ENCODE measurements around the gene ERP29.
"Not testable (repeated sequence)": the region's sequence is repeated elsewhere in the genome, so short reads cannot be mapped to it uniquely, and the experiment has no call there.

ERP29 gene

DNA sequence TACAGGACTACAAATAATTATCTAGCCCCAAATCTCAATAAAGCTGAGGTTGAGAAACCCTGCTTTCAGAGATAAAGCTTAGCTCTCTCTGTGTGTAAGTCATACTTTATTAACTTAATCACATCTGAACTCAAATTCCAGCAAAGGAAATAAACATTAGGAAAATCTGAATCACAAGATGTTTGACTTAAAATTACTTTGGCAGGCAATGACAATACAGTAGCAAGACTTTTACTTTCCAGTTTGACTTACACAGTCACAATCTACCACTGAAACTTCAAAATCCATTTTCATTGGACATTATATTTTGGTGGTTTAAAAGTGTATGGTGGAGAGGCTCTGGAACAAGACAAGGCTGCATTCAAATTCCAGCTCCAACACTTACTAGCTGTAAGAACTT lies 11.7 kb upstream of the ERP29 start:
- no peak for DNase-seq (ENCODE audit: low read depth in 2 of 2, low spot score in 1 of 2)

DNA sequence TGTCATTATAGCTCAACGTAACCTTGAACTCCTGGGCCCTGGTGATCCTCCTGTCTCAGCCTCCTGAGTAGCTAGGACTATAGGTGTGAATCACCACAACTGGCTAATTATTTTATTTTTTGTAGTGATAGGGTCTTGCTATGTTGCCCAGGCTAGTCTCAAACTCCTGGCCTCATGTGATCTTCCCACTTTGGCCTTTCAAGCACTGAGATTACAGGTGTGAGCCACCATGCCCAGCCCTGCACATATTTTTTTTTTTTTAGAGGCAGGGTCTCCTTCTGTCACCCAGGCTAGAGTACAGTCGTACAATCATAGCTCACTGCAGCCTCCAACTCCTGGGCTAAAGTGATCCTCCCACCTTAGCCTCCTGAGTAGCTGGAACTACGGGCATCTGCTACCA lies 9.2 kb upstream of the ERP29 start:
- DNase-seq (ENCODE audit: low read depth in 2 of 2, low spot score in 1 of 2) = no peak

DNA sequence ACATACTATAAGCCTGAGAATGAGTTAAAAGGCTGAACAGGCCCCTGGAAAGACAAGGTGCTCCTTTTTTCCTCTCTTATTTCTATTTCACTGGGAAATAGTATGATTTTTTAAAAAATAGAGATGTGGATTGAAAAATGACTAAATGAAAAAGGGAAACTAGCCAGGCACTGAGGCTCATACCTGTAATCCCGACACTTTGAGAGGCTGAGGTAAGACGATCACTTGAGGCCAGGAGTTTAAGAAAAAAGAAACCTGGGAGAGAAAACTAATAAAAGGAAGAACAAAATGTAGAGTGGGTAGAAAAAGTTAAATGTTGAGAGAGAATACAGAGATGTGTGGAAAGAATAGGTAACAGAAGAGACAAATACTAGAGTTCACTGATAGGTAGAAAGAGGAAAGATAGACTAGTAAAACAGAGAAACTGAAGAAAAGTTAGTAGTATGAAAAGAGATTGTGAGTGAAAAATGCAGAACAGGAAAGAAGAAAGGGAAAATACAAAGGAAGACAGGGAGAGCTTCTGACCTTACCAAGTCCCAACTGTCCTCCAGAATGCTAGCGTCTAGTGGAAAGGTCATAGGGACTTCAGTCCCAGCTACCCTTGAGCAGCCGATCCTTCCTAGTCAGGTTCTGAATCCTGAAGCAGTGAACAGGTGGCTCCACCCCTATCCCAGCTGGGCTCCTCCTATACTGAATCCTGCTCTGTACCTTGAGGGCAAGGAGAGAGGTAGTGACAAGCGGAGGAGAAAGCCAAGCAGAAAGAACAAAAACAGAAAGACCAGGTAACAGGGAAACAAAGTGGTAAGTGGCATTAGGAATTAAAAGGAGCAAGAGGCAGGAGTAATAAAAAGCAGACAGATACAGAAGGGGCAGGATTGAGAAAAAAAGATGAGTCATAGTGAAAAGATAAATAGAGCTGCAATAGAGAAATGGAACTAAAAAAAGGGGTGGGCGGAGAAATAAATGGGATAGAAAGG lies 7.5 kb upstream of the ERP29 start:
- no peak for DNase-seq (ENCODE audit: low read depth in 2 of 2, low spot score in 1 of 2)

DNA sequence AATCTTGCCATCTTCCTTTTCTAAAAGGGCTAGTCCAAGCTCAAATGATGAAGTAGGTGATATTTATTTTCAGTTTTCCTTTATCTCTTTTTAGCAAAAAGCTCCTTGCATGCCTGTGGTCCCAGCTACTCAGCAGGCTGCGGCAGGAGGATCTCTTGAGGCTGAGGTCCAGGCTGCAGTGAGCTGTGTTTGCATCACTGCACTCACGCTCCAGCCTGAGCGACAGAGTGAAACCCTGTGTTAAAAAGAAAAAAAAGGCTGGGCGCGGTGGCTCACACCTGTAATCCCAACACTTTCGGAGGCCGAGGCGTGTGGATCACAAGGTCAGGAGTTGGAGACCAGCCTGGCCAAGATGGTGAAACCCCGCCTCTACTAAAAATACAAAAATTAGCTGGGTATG lies 5.3 kb upstream of the ERP29 start:
- DNase-seq (ENCODE audit: low read depth in 2 of 2, low spot score in 1 of 2) = no peak

DNA sequence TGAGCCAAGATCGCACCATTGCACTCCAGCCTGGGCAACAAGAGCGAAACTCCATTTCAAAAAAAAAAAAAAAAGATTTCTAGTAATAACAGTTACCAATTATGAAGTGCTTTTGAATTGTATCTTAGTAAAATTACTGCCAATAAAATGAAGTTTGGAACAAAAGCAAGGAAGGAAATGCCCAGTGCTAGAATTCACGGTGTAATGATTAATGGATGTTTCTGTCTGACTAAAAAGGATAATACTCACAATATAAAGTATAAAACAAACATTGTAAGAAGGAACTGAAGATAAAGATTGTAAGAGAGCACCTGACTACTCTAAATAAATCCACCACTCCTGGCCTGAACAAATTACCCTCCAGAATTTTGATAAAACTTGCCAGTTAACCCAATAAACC lies 4.3 kb upstream of the ERP29 start:
- no peak for DNase-seq (ENCODE audit: low read depth in 2 of 2, low spot score in 1 of 2)

DNA sequence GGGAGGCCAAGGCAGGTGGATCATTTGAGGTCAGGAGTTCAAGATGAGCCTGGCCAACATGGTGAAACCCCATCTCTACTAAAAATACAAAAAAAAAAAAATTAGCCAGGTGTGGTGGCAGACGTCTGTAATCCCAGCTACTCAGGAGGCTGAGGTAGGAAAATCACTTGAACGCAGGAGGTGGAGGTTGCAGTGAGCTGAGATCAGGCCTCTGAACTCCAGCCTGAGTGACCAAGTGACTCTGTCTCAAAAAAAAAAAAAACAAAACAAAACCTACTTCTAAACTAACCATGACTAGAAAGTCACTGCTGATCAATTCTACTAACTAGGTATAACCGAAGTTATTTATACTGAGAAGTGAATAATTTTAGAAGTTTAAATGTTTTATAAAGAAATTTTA lies 3.6 kb upstream of the ERP29 start:
- not testable (repeated sequence) for DNase-seq (ENCODE audit: low read depth in 2 of 2, low spot score in 1 of 2)

DNA sequence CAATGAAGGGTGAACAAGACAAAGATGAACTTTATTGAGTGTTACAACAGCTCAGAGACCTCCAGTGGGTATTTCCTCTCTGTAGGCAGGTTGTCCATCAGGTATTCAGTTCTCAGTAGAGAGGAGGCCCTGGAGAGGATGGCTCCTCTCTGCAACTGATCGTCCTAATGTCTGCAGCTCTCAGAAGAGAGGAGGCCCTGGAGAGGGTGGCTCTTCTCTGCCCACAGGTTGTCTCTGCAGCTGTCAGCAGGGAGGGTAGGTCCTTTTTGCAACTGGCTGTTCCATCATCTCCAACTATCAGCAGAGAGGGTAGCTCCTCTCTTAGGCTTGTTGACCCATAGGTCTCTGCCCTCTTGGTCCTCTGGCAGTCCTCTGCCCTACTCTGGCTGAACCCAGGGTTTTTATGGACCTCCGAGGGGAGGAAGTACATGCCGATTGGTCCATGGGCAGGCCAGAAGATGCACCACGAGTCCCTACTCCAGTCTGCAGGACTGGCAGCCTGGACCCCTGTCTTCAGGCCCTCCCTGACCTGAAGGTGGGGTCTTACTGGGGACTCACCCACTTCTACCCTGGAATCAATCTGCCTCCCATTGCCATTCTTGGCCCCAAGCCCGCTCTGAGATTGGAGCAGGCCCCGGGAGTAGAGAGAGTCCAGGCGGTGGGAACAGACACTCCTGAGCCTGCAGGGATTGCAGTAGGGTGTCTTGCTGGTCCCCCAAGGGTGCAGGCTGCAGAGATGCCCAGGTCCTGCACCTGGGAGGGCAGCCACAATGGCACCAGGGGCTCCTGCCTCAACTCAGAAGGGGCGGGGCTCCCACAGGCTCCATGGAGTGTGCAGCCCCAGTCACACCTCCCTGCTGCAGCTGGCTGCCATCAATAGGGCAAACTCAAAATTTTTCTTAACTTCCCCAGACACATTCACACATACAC lies 2.5 kb upstream of the ERP29 start:
- no peak for DNase-seq (ENCODE audit: low read depth in 2 of 2, low spot score in 1 of 2)

DNA sequence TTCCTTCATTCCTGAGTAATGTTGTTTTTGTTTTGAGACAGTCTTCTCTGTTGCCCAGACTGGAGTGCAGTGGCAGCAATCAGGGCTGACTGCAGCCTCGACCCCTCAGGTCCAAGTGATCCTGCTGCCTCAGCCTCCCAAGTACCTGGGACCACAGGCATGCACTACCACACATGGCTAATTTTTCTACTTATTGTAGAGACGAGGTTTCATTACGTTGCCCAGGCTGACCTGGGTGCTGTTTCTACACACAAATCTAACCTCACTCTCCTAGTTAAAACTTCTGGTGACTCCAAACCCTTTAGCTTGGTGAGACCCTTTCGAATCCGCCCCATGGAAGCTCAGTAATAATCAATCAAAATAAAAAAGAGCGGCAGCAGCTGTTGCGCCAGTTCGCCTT lies 1.5 kb upstream of the ERP29 start:
- DNase-seq (ENCODE audit: low read depth in 2 of 2, low spot score in 1 of 2) = no peak

DNA sequence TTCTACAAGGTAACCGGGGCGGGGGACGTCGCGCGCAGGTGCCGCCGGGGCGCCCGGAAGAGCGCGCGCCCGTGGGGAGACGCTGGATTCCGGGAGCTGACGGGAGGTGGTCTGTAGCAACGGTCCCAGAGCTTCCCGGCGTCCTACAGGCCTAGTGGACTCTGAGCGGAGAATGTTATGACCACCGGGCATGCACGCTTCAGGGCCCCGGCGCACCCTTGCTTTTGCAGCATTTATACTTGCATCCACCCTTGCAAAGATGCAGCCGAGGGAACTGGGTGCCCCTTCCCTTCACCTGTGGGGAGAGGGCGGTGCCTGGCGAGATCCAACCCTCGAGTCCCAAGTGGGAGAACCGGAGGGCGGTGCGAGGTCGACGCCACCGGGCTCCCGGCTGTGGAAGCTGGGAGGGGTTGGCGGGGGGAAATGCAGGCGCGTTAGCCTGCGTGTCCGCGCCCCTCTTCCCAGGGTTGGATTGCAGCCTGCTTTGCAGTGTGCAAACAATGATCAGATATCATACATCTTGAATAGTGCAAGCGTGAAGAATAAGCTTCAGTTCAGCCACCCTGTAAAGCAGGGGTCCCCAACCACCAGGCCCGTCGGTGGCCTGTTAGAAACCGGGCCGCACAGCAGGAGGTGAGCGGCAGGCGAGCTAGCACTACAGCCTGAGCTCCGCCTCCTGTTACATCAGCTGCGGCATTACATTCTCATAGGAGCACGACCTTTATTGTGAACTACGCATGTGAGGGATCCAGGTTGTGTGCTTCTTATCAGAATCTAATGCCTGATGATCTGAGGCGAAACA lies 576 bp downstream of the ERP29 start:
- DNase-seq (ENCODE audit: low read depth in 2 of 2, low spot score in 1 of 2) = peak; percentile 28 to 38

DNA sequence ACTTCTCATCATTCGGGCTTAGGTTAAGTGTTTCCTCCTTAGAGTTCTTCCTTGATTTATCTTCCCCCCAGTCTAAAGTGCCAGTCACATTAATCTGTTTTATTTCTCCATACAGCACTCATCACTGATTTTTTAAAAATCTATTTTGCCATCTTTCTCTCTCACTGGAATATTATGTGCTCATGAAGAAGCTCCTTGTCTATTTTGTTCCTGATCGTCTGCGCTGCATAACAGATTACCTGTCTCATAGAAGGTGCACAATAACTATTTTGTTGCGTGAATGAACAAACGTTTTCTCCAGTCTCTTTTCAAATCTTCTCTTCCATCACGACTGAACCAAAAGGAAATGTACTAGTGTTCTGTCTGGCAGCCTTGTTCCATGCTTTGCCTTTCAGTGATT lies 2.7 kb downstream of the ERP29 start:
- no peak for DNase-seq (ENCODE audit: low read depth in 2 of 2, low spot score in 1 of 2)

DNA sequence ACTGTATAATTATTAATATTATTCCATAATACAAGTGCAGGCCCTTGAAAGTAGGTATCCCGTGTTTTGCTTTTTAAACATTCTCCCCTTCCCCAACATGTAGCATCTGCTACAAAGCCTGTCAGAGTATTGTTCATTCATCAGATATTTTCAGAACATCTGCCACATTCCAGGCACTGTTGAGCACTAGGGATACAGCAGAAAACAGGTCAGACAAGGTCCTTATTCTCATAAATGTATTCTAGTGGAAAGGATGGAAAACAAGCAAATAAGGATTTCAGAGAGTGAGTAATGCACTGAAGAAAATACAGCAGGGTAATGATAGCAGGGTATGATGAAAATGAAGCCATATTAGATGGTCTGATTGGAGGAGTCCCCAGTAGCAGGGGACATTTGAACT lies 3.8 kb downstream of the ERP29 start:
- DNase-seq (ENCODE audit: low read depth in 2 of 2, low spot score in 1 of 2) = no peak

DNA sequence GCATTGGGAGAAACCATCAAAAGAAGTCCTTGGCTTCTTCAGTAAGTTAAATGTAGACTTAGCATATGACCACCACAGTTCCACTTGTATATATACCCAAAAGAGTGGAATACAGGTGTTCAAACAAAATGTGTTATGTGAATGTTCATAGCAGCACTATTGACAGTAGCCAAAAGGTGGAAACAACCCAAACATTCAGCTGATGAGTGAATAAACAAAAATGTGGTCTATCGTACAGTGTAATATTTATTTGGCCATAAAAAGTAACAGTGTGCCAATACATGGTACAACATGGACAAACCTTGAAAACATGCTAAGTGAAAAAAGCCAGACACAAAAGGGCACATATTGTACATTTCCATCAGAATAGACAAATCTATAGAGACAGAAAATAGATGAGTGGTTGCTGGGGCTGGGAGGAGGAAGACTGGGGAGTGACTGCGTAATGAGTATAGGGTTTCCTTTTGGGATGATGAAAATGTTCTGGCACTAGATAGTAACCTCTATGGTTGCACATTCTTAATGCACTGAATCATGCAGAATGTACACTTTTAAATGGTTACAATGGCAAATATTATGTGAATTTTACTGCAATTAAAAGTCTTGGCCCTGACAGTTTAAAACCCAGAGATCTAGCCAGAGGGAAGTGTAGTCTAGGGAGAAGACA lies 5.5 kb downstream of the ERP29 start:
- no peak for DNase-seq (ENCODE audit: low read depth in 2 of 2, low spot score in 1 of 2)

DNA sequence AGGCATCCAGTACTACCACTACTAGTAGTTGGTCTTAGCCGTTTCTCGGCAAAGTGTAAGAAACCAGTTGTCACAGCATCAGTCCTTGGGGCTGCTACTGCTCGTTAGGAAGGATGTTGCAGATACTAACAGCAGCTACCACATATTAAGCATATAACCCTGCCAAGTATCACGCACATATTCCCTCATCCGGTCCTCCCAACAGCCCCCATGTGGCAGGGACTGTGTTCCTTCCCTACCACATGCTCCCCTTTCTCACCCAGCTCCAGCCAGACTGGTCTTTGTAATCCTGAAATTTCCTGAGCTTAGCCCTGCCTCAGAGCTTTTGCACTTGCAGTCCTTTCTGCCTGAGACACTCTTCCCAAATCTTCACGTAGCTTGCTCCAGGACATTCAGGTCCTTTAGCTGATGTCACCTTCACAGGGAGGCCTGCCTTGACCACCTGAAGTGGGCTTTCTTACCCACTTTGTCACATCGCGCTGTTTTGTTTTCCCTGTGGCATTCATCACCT lies 7.8 kb downstream of the ERP29 start:
- no peak for DNase-seq (ENCODE audit: low read depth in 2 of 2, low spot score in 1 of 2)

DNA sequence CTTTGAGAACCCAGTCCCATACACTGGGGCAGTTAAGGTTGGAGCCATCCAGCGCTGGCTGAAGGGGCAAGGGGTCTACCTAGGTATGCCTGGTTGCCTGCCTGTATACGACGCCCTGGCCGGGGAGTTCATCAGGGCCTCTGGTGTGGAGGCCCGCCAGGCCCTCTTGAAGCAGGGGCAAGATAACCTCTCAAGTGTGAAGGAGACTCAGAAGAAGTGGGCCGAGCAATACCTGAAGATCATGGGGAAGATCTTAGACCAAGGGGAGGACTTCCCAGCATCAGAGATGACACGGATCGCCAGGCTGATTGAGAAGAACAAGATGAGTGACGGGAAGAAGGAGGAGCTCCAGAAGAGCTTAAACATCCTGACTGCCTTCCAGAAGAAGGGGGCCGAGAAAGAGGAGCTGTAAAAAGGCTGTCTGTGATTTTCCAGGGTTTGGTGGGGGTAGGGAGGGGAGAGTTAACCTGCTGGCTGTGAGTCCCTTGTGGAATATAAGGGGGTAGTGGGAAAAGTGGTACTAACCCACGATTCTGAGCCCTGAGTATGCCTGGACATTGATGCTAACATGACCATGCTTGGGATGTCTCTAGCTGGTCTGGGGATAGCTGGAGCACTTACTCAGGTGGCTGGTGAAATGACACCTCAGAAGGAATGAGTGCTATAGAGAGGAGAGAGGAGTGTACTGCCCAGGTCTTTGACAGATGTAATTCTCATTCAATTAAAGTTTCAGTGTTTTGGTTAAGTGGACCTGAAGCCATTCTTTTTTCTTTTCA lies 9.2 kb downstream of the ERP29 start:
- DNase-seq (ENCODE audit: low read depth in 2 of 2, low spot score in 1 of 2) = no peak

DNA sequence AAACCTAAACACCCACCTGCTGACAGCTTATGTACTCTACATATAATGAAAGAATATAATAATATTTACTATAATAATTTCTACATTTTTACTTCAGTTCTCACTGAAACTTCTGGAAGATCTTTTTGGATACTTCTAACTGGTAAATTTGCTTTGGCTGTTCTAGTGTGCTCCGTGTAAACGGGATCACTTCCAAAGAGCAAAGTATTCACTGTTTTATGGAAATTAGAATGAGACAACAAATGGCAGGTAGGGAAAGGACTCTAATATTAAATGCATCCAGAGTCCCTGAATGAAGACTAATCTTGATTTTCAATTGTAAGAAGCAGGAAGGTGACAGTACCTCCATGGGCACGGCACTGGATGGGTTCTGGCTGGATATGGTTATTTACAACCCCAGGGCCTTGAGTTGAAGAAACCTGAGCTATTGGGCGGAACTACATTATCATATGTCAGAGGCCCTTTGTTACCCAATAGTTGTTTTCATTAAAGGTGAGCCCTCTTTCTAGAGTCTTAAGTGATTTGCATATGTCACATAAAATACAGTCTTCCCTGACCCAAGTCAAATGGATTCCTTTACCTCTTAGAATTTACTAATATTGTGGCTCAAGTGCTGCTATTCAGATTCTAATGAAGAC lies 10.7 kb downstream of the ERP29 start:
- DNase-seq (ENCODE audit: low read depth in 2 of 2, low spot score in 1 of 2) = no peak

DNA sequence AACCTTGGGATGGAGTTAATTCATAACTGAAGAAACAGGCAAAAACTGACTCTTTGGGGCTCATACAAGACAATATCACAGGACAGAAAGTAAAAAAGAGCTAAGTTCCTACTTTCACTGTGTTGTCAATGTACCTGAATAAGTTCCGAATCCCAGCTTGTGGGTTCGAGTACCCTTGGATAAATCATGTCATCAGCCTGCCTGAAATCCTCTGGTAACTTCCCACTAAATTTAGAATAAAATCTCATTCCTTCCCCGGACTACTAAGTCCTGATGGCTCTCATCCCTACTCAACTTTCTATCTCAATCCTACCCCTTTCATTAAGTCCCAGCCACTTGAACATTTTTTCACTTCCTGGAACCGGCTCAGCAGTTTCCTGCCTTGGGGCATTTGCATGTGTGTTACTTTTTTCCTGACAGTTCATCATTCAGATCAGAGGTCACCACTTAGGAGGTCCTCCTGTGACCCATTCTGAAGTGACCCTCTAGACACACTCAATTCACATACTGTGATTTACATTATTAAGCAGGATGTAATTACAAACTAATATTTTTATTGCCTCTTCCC lies 12.7 kb downstream of the ERP29 start:
- no peak for DNase-seq (ENCODE audit: low read depth in 2 of 2, low spot score in 1 of 2)

DNA sequence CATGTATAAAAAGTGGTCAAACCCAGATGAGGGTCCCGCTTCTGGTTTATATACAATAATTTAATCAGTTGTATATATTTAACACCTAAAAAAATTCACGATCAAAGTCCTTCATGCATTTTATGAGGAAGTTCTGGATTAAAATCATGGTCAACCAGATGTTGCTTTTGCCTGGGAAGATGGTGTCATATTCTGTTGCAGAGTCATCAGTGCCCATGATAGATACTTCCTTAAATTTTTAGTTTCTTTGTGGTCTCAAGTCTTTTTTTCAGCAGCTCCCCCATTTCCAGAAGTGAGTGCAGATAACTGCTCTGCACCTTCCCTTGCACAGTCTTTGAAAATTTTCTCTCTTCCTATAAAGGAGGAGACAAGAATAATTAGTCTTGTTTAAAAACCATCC lies 16.1 kb downstream of the ERP29 start:
- DNase-seq (ENCODE audit: low read depth in 2 of 2, low spot score in 1 of 2) = no peak

DNA sequence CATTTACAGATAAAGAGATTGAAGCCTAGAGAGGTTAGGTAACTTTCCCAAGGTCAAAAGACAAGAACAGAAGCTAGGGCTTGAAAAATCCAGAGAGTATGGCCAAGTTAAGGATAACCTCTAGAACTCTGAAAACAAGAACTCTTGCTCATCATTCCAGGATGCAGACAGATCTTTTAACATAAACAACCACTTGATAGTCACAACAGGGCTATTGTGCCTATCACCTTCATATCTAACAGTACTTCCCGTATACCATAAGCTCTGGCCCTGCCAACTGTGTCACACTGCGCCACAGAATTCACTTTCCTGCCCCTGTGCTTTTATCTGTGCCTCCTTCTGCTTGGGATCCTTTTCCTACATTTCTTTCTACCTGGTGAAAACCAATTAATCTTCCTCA lies 18.2 kb downstream of the ERP29 start:
- no peak for DNase-seq (ENCODE audit: low read depth in 2 of 2, low spot score in 1 of 2)

DNA sequence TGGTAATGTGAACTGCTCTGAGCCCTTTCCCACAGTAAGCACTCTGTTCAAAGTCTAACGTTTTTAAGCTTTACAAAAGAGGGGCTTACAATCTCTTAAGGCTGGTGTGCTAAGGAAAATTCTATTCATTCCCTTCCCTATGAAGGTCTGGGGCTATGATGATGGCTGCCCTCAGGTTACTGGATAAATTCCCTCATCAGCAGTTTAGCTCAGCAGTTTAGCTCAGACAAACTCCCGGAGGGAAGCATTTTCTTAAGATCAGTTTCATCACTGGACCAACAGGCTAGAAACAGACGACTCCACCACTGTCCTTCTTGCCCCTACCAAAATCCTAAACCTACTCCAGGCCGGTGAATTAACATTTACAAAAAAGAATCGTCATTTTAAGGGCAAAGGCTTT lies 19.1 kb downstream of the ERP29 start:
- DNase-seq (ENCODE audit: low read depth in 2 of 2, low spot score in 1 of 2) = no peak
